Hepatocyte (in vitro differentiated cells): Measurements from ENCODE around the gene PXMP2.

Experiments
- EZH2 ChIP-seq: fragments of 200-600 bp; sonication (generic); IDR thresholded peaks from 2 replicates; pipeline ENCODE4 v1.6.1; 2016; ENCODE audit warnings: antibody characterized with exemption, mild to moderate bottlenecking, borderline replicate concordance
- EZH2phosphoT487 ChIP-seq: fragments of 200-600 bp; sonication (generic); IDR thresholded peaks from one replicate; pipeline ENCODE4 v1.6.1; 2018; ENCODE audit warnings: antibody characterized with exemption, mild to moderate bottlenecking, low read depth, moderate library complexity; ENCODE audit not compliant: unreplicated experiment, severe bottlenecking
- TF ChIP-seq, protein P1 (sequence below): fragments of 200-600 bp; sonication (generic); IDR thresholded peaks from 2 replicates; pipeline ENCODE4 v1.5.1; 2016; ENCODE audit warnings: antibody characterized with exemption, mild to moderate bottlenecking; ENCODE audit not compliant: poor library complexity

- TF ChIP-seq EZH2phosphoT487 (no peak), EZH2 (no peak)
- TF ChIP-seq, protein P1, sequence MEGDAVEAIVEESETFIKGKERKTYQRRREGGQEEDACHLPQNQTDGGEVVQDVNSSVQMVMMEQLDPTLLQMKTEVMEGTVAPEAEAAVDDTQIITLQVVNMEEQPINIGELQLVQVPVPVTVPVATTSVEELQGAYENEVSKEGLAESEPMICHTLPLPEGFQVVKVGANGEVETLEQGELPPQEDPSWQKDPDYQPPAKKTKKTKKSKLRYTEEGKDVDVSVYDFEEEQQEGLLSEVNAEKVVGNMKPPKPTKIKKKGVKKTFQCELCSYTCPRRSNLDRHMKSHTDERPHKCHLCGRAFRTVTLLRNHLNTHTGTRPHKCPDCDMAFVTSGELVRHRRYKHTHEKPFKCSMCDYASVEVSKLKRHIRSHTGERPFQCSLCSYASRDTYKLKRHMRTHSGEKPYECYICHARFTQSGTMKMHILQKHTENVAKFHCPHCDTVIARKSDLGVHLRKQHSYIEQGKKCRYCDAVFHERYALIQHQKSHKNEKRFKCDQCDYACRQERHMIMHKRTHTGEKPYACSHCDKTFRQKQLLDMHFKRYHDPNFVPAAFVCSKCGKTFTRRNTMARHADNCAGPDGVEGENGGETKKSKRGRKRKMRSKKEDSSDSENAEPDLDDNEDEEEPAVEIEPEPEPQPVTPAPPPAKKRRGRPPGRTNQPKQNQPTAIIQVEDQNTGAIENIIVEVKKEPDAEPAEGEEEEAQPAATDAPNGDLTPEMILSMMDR, result no peak
These were observed 30.4 kb downstream of the PXMP2 start for GRCh38 chr12:132717531-132718387.
